NCI-H2171 (cell line): ENCODE results near the gene TSHZ2.

Experiments used
- DNase-seq: peaks from one replicate; lab custom pipeline; 2025; lab: John Stamatoyannopoulos, UW

Gene TSHZ2

GRCh38 chr20:53283011-53283410, 310.9 kb downstream of the TSHZ2 start:
- no peak for DNase-seq

DNA sequence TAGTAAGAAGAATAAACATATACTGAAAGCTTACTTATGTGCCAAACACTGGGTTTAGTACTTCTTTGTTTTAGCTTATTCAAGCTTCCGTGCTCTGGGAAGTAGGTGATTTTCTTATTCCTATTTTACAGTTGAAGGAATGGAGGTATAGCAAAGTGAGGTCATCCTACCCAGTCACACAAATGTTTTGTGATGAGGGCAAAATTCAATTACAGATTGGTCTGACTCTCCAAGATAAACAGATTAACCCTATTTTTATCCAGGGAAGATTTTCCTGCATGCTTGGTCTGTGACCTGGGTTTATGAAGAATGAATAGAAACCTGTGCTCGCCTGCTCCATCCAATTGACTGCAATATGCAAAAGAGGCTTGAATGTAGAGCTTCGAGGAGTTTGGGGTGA, 311.4 kb downstream of the TSHZ2 start:
- no peak for DNase-seq

DNA sequence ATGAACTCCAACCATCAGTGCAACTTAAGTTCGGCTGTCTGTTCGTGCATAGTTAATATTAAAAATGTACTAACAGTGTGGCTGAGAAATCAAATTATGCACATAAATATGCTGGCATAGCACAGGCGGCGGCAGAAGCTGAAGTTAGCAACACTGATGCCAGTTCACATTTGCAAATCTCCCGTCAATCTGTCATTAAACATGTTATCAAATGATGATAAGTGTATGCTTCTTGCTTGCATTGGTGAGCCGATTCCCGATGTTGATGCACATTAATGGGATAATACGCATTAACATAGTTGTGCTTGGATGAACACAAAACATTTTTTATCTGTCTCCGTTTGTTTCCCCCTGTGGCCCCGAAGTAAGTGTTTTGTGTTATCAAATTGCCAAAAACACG, 312.1 kb downstream of the TSHZ2 start:
- no peak for DNase-seq

DNA sequence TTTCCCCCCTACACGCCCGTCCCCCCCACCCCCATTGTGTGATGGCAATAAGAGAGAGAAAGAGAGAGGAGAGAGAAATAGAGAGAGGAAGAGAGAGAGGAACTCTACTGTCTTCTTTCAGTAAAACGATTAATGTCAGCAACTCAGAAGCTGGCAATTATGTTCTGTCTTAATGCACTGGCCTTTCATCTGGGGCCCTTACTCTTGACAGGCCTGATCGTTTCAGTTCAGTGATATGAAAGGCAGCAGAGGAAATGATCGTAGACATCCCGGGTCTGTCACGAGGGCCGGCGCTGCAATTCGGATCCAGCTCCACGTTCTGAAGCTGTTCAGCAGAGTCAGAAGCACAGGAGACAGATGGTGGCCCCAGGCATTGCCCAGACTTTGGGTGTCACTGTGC, 312.5 kb downstream of the TSHZ2 start:
- DNase-seq = no peak

DNA sequence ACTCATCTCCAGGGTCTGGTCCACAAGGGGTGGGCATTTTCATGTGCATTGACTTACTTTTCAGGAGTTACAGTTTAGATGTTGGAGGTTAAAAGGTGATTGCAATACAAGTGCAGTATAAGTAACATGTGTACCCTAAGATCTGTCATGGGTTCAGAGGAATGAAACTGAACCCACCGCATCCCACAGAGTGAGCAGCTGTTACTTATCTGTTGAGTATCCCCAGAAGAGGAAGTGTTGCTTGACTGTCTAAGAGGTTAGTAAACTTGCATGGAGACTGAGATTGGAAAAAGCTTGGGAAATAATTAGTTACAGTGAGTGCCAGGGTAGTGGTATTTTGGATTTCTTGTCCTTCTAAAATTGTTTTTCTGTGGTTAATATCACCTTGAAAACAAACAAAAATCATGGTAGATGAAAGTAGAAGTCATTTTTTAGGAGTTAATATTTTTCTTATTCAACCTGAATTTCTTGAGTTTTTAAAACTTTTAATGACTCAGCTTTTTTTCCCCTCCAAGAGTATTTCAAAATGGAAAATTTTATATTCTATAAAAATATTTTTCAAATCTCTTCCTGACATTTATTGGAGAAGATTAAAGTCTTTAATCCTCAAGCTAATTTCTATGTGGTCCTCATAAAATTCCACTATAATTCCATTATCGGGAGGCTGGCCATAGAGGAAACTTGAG, 315.3 kb downstream of the TSHZ2 start:
- DNase-seq = no peak

- DNase-seq = no peak
Measured at GRCh38 chr20:53291548-53291947, 319.4 kb downstream of the TSHZ2 start.

- DNase-seq = no peak
Measured at GRCh38 chr20:53292347-53292746, 320.2 kb downstream of the TSHZ2 start.

DNA sequence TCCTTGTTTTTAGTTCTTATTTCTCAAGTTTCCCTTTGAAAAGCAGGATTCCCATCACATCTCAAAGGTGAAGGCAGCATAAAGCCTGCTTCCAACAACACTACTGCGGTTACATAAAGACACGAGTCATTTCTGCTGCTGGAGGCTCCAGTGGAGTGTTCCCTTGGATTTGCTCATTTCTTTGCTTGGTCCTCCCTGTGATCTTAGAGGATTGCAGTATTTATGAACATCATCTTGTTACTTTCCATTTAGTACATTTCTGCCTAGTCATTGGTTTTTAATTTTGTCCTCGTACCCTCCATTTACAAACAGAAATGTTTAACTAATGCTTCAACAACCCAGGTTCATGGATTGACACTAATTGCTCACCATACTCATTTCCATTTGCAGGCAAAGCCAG, 322.6 kb downstream of the TSHZ2 start:
- no peak for DNase-seq

GRCh38 chr20:53296025-53296424, 323.9 kb downstream of the TSHZ2 start:
- DNase-seq = no peak

GRCh38 chr20:53296451-53297153, 324.4 kb downstream of the TSHZ2 start:
- DNase-seq = no peak

- no peak for DNase-seq
Measured at GRCh38 chr20:53297154-53297529, 325.0 kb downstream of the TSHZ2 start.

GRCh38 chr20:53298260-53298659, 326.1 kb downstream of the TSHZ2 start:
- DNase-seq = no peak

GRCh38 chr20:53298911-53299310, 326.8 kb downstream of the TSHZ2 start:
- DNase-seq = no peak

- DNase-seq = no peak
Measured at GRCh38 chr20:53299831-53300230, 327.7 kb downstream of the TSHZ2 start.

- no peak for DNase-seq
Measured at GRCh38 chr20:53301869-53302268, 329.7 kb downstream of the TSHZ2 start.

DNA sequence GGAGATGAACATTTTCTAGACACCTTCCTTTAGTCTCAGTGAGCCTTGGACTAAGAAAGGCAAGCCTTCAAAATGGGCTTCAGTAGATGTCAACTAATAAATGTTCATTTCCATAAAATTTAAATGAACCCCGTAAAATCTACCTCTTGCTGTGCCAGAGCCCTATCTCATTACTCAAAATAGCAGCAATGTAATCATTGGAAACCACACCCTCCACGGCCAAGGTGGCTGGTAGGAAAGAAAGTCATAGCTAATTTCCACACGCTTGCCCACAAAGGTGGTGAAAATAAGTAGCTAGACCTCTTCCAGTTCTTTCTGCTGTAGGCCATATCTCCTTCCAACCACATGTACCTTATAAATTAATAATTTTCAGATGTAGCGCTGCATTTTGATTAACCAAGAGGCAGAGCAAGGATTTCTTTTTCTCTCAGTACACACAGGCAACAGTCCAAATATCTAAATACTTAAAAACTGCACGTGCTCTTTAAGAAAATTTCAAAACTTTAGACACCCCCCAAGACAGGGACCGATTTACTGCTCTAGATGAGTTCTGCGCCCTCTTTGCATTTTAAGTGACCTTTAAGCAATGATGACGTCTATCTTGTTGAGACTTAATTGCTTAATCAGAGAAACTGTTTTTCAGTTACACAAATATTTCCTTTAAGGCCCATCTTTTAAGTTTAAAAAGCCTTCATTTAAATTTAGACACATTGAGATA, 330.7 kb downstream of the TSHZ2 start:
- no peak for DNase-seq

DNA sequence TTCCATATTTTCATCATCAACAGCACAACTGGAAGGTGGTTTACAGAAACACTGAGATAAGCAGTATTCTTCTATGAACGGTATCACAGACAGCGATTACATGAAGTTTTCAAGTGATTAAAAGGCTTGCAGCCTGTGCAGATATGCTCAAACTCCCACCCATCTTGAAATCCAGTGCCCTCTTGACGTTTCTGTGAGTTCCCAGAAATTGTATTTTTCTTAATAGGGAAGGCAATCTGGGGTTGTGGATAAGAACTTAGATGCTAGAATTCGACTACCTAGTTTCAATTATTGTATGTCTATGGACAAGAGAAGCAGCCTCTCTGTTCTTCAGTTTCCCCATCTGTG, 331.2 kb downstream of the TSHZ2 start:
- no peak for DNase-seq

DNA sequence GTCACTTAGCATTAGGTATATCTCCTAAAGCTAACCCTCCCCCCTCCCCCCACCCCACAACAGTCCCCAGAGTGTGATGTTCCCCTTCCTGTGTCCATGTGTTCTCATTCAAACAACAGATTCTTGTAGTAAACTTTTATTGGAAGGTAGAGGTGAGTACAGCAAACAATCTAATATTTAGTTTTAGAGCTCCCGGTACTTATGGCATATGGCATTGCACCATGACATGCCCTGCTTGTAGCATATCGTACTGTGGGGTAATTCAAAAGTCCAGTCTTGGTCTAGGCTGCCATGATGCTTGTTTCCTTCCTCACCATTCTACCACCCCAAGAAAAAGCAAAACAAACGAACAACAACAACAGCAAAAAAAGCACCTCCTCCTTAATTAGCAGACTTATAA, 332.0 kb downstream of the TSHZ2 start:
- DNase-seq = no peak

GRCh38 chr20:53306192-53306805, 334.1 kb downstream of the TSHZ2 start:
- DNase-seq = no peak

DNA sequence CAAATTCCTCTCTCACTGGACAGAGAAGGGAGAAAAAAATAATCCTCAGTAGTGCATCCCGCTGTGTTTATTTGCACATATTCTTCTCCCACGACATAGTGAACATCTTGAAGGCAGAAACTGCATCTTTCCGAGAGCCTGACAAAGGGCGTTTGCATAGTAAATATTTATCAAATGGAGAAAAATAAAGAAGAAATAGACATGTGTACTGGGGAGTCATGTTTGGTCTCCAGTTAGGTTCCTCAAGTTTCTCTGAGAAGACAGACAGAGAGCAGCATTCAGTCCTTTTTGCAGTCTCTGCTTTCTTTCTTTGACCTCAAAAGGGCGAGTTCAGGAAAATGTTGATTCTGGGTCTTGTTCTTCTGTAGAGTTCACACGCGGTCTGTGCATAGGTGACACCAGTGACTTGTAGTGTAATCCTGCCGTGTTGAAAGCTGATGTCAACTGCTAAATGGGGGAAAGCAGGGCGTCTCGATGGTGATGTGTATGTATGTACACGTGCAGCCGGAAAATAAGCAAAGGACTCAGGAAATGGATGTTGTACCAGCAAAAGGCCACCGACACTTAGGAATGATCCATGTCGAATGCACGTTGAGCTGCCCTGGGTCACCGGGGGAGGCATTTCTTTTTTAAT, 335.9 kb downstream of the TSHZ2 start:
- no peak for DNase-seq

DNA sequence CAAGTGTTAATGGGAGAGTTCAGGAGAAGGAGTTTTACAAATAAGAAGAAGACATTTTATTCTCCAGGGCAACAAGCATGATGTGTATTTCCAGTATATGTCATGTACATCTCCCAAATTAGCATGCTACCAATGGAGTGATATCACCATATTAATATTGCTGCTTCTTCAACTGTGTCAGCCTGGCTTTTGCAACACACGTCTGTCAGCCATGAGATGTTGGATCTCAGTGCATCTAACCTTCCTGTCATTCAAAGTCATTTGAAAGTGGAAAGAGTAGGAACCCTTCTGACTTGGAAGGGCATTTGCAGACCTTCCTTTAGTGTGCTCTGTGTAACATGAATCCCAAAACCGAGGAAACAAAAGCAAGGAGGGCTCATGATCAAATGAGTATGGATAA, 337.4 kb downstream of the TSHZ2 start:
- DNase-seq = no peak

DNA sequence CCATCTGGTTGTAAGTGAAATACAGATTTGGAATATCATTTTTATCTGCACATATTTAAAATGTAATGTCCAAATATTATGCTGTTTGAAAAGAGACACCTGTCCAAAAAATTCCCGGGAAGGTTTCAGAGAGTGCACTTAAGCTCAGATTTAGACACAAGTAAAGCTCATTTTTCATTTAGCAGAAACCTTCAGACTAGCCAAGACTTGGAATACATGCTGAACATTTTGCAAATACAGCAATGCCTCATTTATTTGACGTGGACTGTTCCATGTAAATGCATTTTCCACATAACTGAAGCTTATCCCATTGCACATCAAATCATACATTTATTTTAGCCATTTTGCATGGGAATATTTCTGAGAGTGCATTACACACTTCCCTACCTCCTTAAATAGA, 340.8 kb downstream of the TSHZ2 start:
- DNase-seq = no peak
